GM06990 (cell line): ENCODE data around the gene TPPP2.

Experiments used
- DNase-seq: peaks from one replicate; pipeline ENCODE4 v3.0.0-alpha.2; 2011; ENCODE audit not compliant: insufficient read length; ENCODE audit errors: extremely low read depth
- H3K27me3 ChIP-seq: replicated peaks from 2 replicates; pipeline ENCODE4 v1.6.0; 2011; ENCODE audit warnings: low read length; ENCODE audit not compliant: control insufficient read depth, insufficient read depth
- H3K36me3 ChIP-seq: 2 replicates; pipeline ENCODE4 v1.5.1; 2011; ENCODE audit warnings: low read length; ENCODE audit not compliant: control insufficient read depth, insufficient read depth
- H3K4me3 ChIP-seq: replicated peaks from 2 replicates; pipeline ENCODE4 v1.5.1; 2011; ENCODE audit warnings: low read depth, mild to moderate bottlenecking, control low read depth, low read length
- CTCF ChIP-seq: IDR thresholded peaks from 2 replicates; pipeline ENCODE4 v1.5.1; 2011; ENCODE audit warnings: low read length, control low read depth, mild to moderate bottlenecking, inconsistent platforms; ENCODE audit not compliant: insufficient read depth, poor library complexity, severe bottlenecking

The TPPP2 gene

GRCh38 chr14:21011136-21011535, 18.9 kb upstream of the TPPP2 start:
- H3K4me3 ChIP-seq = no peak overlapping the region
- DNase-seq = no peak
- TF ChIP-seq CTCF = no peak
- H3K27me3 ChIP-seq = no peaks in the 10 kb centered on the region; the same call in 1 of the 2 replicates
- no peaks in the 10 kb centered on the region for H3K36me3 ChIP-seq

GRCh38 chr14:21014761-21015190, 15.2 kb upstream of the TPPP2 start:
- DNase-seq = peak; percentile 17
- Histone ChIP-seq H3K36me3 (no peaks in the 10 kb centered on the region), H3K27me3 (no peaks in the 10 kb centered on the region; the same call in none of the 2 replicates), H3K4me3 (no peak overlapping the region)
- TF ChIP-seq CTCF = peak; percentile 83

- Histone ChIP-seq H3K36me3 (no peaks in the 10 kb centered on the region), H3K4me3 (no peak overlapping the region), H3K27me3 (no peaks in the 10 kb centered on the region; the same call in none of the 2 replicates)
- no peak for TF ChIP-seq CTCF
- DNase-seq = no peak
Measured at GRCh38 chr14:21015312-21015711, 14.7 kb upstream of the TPPP2 start.

GRCh38 chr14:21016413-21017190, 13.4 kb upstream of the TPPP2 start:
- no peaks in the 10 kb centered on the region; the same call in none of the 2 replicates for H3K27me3 ChIP-seq
- no peaks in the 10 kb centered on the region for H3K36me3 ChIP-seq
- no peak overlapping the region for H3K4me3 ChIP-seq
- no peak for DNase-seq
- no peak for TF ChIP-seq CTCF

GRCh38 chr14:21017528-21018245, 12.3 kb upstream of the TPPP2 start:
- Histone ChIP-seq H3K36me3 (no peaks in the 10 kb centered on the region), H3K4me3 (no peak overlapping the region), H3K27me3 (no peaks in the 10 kb centered on the region; the same call in none of the 2 replicates)
- no peak for TF ChIP-seq CTCF
- DNase-seq = no peak
